GM18507 (cell line): ENCODE data around the gene TTC9.

Source experiments
- DNase-seq: peaks from one replicate; pipeline ENCODE4 v3.0.0; 2011; ENCODE audit warnings: low read depth; ENCODE audit not compliant: insufficient read length; ENCODE audit errors: extremely low spot score
- FAIRE-seq: peaks from 2 replicates; lab custom pipeline; 2011; peaks lifted over from hg19 to GRCh38; lab: Jason Lieb, UNC

TTC9 gene

GRCh38 chr14:70641548-70642302 lies at the start of gene TTC9:
TTC9 (plus strand) TSS chr14:70641916; CDS start chr14:70642130, 214 bp downstream.
- FAIRE-seq (no peak), DNase-seq (no peak)

- no peak for FAIRE-seq
- no peak for DNase-seq
These were observed 47.3 kb upstream of the TTC9 start for GRCh38 chr14:70594461-70594860.

DNA sequence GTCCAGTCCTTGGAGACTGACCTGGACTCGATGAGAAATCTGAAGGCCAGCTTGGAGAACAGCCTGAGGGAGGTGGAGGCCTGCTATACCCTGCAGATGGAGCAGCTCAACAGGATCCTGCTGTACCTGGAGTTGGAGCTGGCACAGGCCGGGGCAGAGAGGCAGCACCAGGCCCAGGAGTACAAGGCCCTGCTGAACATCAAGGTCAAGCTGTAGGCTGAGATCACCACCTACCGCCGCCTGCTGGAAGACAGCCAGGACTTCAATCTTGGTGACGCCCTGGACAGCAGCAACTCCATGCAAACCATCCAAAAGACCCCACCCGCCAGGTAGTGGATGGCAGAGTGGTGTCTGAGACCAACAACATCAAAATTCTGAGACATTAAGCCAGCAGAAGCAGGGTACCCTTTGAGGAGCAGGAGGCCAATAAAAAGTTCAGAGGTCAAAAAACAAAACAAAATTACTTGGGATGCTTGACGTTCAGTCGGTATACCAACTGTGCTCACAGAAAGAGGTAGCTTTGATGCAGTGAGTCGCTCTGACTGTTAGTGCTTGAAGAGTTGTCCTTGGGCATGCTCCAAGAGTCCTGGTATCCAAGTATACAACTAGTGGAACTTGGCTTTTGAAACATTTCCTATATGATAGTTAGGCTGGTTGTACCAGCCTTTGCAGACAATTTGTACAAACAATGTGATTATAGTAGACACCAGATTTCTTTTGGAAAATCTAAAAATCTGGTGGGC lies 46.1 kb upstream of the TTC9 start:
- no peak for FAIRE-seq
- DNase-seq, result no peak

- DNase-seq (no peak), FAIRE-seq (no peak)
These were observed 44.0 kb upstream of the TTC9 start for GRCh38 chr14:70597731-70598130.

DNA sequence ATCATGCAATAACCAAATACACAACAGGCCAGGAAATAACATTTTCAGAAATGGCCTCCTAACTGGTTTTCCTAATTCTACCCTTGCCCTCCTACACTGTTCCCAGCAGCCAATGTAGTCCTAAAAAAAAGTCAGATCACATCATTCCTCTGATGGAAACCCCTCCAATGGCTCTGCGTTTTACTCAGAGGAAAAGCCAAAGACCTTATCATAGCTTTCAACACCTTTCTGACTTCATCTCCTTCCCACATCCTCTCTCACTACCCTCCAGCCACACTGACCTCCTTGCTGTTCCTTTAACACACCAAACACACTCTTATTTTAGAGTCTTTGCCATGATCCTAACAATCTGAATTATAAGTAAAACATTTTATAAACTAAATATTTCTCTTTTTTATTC lies 42.4 kb upstream of the TTC9 start:
- FAIRE-seq, result peak; percentile 57
- no peak for DNase-seq

DNA sequence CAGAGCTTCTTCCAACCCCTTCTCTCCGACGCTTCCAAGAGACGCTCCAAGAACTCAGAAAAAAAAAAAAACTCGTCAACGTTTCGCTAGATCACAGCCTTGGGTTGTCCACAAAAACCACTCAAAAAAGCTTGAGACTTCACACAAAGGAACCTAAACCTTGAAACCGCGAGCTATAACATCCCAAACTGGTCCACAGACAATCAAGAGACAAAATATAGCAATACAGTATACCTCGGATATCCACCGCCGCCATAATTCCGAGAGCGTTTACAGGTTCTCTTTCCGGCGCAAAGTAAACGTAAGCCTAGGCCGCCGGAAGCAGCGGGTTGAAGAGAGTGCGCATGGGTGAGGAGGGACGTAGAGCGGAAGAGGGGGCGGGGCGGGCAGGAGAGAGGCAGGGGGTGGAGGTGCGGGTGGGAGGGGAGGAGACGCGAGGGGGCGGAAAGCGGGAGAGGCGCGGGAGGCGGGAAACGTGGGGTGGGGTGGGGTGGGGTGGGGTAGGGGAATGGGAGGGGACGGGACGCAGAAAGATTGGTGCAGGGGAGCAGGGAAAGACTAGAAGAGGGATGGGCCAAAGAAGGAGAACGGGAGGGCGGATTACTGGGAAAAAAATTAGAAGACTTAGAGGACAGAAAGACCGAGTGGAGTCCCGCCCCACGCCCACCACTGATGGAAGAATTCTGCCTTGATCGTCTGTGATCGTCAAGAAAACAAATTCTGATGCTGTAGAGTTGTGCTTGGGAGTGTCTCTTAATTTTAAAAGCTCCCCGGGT lies 41.1 kb upstream of the TTC9 start, which contains the start of gene MED6:
Gene MED6, minus strand, starts transcription at position 274 of the 776 bp plus-strand sequence. Its CDS starts 18 bp downstream, at position 256.
- DNase-seq (peak; percentile 78), FAIRE-seq (peak; percentile 94)

DNA sequence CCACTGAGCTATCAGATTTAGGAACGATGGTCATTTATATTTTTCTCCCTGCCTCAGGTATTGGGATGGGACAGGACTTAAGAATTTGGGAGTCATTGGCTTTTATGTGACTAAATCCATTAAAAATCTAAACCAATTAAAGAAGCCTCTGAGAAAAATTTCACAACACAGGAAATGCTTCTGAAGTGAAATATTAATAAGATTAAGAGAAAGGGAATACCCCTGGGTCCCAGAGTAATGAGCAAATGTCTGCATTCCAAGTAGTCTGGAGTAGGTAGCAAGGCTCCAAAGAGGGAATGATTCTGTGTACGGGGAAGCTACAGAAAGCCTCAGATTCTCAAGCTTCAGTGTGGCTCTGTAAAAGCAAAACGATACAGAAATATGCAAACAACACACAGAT lies 40.6 kb upstream of the TTC9 start:
- no peak for DNase-seq
- peak; percentile 59 for FAIRE-seq

DNA sequence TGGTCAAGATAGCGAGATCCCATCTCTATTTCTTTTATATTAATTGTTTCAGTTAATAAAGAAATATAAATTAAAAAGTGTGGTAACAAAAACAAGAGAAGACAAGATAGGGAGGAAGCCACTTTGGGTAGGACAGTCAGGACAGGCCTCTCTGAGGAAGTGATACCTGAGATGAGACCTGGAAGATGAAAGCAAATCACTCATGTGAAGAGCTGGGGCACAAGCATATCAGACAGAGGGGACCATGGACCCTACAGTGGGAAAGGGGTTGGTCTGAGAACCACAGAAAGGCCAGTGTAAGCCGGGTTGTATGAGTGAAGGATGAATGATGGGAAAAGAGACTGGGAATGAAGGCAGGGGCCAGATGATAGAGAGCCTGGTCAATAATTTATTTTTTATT lies 39.5 kb upstream of the TTC9 start:
- no peak for DNase-seq
- FAIRE-seq, result peak; percentile 76

DNA sequence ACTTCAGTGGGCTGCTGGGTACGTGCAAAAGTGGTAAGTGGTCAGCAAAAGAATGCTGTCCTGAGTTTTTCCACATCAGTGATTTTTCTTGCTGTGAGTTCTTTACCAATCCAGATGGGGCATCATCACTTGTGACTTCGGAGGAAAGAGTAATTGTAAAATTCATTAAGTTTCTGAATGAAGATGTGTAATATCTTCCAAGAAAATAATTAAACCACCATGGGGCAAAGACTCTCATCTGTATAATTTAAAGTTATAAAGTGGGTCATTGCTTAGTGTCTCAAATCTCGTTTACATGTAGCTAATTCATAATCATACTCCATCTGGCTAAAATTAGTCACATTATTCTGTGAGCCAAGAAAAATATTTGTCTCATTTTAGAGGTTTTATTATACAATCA lies 30.5 kb upstream of the TTC9 start:
- DNase-seq (no peak), FAIRE-seq (no peak)

- FAIRE-seq (no peak), DNase-seq (no peak)
These were observed 25.1 kb upstream of the TTC9 start for GRCh38 chr14:70616646-70617045.

DNA sequence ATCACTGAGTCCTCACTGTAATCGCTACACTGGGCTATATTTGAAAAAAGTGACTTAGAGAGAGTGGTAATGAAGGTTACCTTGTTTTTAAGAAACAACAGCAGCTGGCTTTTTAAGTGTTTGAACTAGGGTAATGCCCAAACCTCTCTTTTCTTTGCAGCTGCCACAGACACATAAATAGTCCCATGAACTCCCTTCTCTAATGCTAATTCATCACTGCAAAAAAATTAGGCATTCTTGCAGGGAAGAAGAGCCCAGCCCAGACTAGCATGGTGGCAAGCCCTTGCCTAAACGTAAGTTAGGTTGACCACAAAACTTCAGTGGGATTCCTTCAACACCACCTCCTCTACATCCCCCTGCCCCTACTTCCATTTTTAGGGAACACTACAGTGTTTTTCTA lies 23.4 kb upstream of the TTC9 start:
- FAIRE-seq, result no peak
- no peak for DNase-seq

GRCh38 chr14:70619708-70620107 lies 22.0 kb upstream of the TTC9 start:
- FAIRE-seq, result no peak
- DNase-seq, result no peak

GRCh38 chr14:70622111-70622712 lies 19.5 kb upstream of the TTC9 start:
- peak; percentile 90 for FAIRE-seq
- no peak for DNase-seq

DNA sequence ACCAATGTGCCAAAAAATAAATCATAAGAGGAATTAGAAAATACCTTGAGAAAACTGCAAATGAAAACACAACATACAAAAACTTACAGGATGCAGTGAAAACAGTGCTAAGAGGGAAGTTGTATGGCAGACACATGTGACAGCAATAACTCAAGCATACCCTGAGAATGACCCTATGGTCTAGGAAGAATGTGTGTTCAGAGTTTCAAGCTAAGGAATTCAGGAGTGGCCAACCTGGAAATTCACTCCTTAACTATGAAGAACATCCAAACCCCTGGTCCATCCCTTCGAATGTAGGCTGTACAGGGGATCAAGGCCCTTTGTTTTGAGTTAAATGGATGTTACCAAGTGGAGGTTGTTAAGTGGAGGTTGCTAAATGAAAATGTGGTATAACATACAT lies 16.7 kb upstream of the TTC9 start:
- FAIRE-seq, result no peak

DNA sequence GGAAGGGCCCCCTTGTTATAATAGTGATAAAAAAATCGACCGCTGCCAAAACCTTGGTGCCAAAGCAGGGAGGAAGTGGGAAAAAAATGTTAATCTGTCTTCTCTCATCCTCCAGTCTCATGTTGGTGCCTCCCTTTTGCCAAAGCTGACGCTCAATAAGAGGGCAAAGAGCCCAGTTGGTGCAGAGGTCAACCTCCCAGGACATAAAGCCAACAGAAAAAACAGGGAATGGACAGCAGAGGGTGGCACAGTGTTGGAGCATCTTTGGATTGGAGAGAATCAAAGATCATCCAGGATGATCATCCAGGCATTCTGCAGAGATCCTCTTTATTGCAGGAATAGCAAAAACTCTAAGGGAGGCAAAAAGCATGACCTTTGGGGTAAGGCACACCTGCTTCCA lies 9.8 kb upstream of the TTC9 start:
- FAIRE-seq (no peak), DNase-seq (no peak)

More for the DNA sequence above, 16.7 kb upstream of the TTC9 start:
- DNase-seq, result no peak

DNA sequence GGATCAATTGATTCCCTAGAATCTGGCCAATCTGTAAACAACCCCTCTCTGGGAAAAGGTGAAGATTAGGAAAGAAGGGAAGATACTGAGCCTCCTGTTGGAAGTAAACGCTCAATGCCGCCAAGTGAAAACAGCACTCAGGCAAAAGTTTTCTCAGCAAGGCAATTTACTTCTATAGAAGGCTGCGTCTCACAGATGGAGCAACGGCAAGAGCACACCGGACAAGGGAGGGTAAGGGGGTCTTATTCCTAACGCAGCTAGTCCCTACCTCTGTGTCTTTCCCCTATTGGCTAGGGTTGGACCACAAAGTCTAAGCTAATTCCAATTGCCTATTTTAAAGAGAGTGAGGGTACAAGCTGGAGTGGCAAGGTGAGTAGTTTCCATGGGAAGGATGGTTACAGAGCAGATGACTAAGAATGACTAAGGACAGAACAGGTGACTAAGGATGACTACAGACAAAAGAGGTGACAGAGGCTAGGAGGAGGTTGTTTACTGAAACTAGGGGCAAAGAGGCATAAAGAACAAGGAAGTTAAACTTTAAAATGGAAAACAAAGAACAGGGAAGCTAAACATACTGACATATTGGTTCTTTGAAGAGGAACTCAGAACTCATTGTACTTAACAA lies 5.6 kb upstream of the TTC9 start:
- no peak for DNase-seq
- no peak for FAIRE-seq

GRCh38 chr14:70638416-70638815 lies 3.3 kb upstream of the TTC9 start:
- DNase-seq, result no peak
- no peak for FAIRE-seq

GRCh38 chr14:70640938-70641547 lies 673 bp upstream of the TTC9 start:
- DNase-seq, result peak; percentile 51
- peak; percentile 94 for FAIRE-seq
